GM18951 (cell line): ENCODE measurements around the gene TXNIP.

ENCODE experiments used
- POLR2A ChIP-seq: IDR thresholded peaks from 4 replicates; pipeline ENCODE4 v1.6.1; 2011; ENCODE audit warnings: mild to moderate bottlenecking; ENCODE audit not compliant: insufficient read length, insufficient read depth; ENCODE audit errors: extremely low read depth
- in situ Hi-C: fragments of 300-500 bp; cut with MboI; formaldehyde crosslinking; loops from one replicate; pipeline ENCODE4 v1.12.0; 2022; ENCODE audit warnings: low sequenced_read_pairs, mixed read lengths, inconsistent platforms; ENCODE audit not compliant: unreplicated experiment

Gene TXNIP

GRCh38 chr1:145988773-145989172, 7.6 kb downstream of the TXNIP start:
- in situ Hi-C loops = no loop called here
- no peak for TF ChIP-seq POLR2A

- no peak for TF ChIP-seq POLR2A
- in situ Hi-C loops = no loop called here
Observed at GRCh38 chr1:145987926-145988325, 8.5 kb downstream of the TXNIP start.

- TF ChIP-seq POLR2A = no peak
- in situ Hi-C loops = no loop called here
Observed at GRCh38 chr1:145986551-145986950, 9.8 kb downstream of the TXNIP start.

GRCh38 chr1:145985502-145986439, 10.6 kb downstream of the TXNIP start:
- TF ChIP-seq POLR2A = no peak
- in situ Hi-C loops = no loop called here

GRCh38 chr1:145985129-145985501, 11.3 kb downstream of the TXNIP start:
- TF ChIP-seq POLR2A = no peak

GRCh38 chr1:145983960-145984830, 12.2 kb downstream of the TXNIP start:
- in situ Hi-C loops = no loop called here
- no peak for TF ChIP-seq POLR2A

More at GRCh38 chr1:145985129-145985501, 11.3 kb downstream of the TXNIP start:
- in situ Hi-C loops = no loop called here

GRCh38 chr1:145983206-145983675, 13.1 kb downstream of the TXNIP start:
- in situ Hi-C loops = no loop called here

GRCh38 chr1:145982010-145982723, 14.2 kb downstream of the TXNIP start:
- in situ Hi-C loops = no loop called here
- TF ChIP-seq POLR2A = no peak

More at GRCh38 chr1:145983206-145983675, 13.1 kb downstream of the TXNIP start:
- TF ChIP-seq POLR2A = no peak

- in situ Hi-C loops = no loop called here
- no peak for TF ChIP-seq POLR2A
Observed at GRCh38 chr1:145980457-145980994, 15.9 kb downstream of the TXNIP start.

GRCh38 chr1:145979746-145980456, 16.5 kb downstream of the TXNIP start:
- TF ChIP-seq POLR2A = no peak
- in situ Hi-C loops = loop anchor here (5.0 kb wide), 1 partner anchor 32 kb away; no protein-coding TSS in a partner anchor

GRCh38 chr1:145978854-145979745, 17.3 kb downstream of the TXNIP start:
- TF ChIP-seq POLR2A = no peak
- in situ Hi-C loops = loop anchor here (5.0 kb wide), 1 partner anchor 33 kb away; no protein-coding TSS in a partner anchor
